AG04449 (cell line): ENCODE data around the gene DMD.

Experiments used
- CTCF ChIA-PET: fragments of 350-600 bp; formaldehyde crosslinking; extraction: SDS; loops from one replicate; lab custom pipeline; 2021; ENCODE audit warnings: antibody characterized with exemption; lab: Yijun Ruan, JAX
- POLR2A ChIA-PET: fragments of 400-600, 350-600 bp; formaldehyde crosslinking; extraction: SDS; loops from one replicate; lab custom pipeline; 2020; ENCODE audit warnings: antibody characterized with exemption, inconsistent platforms; lab: Yijun Ruan, JAX
- DNase-seq: peaks from one replicate; pipeline ENCODE4 v3.0.0-alpha.2; 2010; ENCODE audit warnings: low read depth, low spot score
- H3K4me3 ChIP-seq: 2 replicates; pipeline ENCODE4 v1.5.1; 2011; ENCODE audit warnings: low read depth, mild to moderate bottlenecking, control low read depth, low read length
- TF ChIP-seq, protein P1 (sequence below): IDR thresholded peaks from one replicate; pipeline ENCODE4 v1.5.1; 2011; ENCODE audit warnings: mild to moderate bottlenecking, moderate library complexity, low read length, control low read depth, inconsistent platforms; ENCODE audit not compliant: insufficient read depth; ENCODE audit errors: missing control alignments

The DMD gene

GRCh38 chrX:31117266-31117665 is 2094.1 kb downstream of the DMD start:
- ChIA-PET POLR2A (no interaction called here), CTCF (no interaction called here)
- no peak overlapping the region for H3K4me3 ChIP-seq
- DNase-seq = no peak
- TF ChIP-seq, protein P1, sequence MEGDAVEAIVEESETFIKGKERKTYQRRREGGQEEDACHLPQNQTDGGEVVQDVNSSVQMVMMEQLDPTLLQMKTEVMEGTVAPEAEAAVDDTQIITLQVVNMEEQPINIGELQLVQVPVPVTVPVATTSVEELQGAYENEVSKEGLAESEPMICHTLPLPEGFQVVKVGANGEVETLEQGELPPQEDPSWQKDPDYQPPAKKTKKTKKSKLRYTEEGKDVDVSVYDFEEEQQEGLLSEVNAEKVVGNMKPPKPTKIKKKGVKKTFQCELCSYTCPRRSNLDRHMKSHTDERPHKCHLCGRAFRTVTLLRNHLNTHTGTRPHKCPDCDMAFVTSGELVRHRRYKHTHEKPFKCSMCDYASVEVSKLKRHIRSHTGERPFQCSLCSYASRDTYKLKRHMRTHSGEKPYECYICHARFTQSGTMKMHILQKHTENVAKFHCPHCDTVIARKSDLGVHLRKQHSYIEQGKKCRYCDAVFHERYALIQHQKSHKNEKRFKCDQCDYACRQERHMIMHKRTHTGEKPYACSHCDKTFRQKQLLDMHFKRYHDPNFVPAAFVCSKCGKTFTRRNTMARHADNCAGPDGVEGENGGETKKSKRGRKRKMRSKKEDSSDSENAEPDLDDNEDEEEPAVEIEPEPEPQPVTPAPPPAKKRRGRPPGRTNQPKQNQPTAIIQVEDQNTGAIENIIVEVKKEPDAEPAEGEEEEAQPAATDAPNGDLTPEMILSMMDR = no peak

- CTCF ChIA-PET = no interaction called here
- TF ChIP-seq, protein P1 = no peak
- POLR2A ChIA-PET = no interaction called here
- H3K4me3 ChIP-seq = no peak overlapping the region
- no peak for DNase-seq
These were observed 2096.0 kb downstream of the DMD start for GRCh38 chrX:31115398-31115797.

DNA sequence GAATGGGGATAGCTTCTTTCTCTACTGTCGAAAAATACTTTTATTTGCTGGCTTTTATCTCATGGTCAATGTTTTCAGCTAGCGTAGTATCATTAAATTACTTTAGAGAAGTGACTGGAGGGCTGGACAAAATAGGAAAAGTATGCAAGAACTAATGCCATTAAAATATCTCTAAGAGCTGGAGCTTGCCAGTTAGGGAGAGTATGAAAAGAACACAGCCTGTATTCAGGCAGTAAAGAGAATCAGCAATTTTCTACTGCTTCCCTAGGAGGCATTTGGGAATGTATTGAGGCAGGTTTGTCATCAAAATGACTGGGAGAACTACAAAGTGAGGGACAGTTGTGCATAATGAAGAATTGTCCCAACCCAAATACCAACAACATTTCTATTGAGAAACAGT is 2096.5 kb downstream of the DMD start:
- TF ChIP-seq, protein P1 = no peak
- DNase-seq = no peak

GRCh38 chrX:31112226-31112999 is 2098.9 kb downstream of the DMD start:
- ChIA-PET CTCF (no interaction called here), POLR2A (no interaction called here)
- H3K4me3 ChIP-seq = no peak overlapping the region
- no peak for DNase-seq
- TF ChIP-seq, protein P1 = no peak

More for the DNA sequence above, 2096.5 kb downstream of the DMD start:
- ChIA-PET POLR2A (no interaction called here), CTCF (no interaction called here)
- no peak overlapping the region for H3K4me3 ChIP-seq

- TF ChIP-seq, protein P1 = no peak
- ChIA-PET CTCF (no interaction called here), POLR2A (no interaction called here)
- H3K4me3 ChIP-seq = no peak overlapping the region
- no peak for DNase-seq
These were observed 2100.7 kb downstream of the DMD start for GRCh38 chrX:31110657-31111056.

- TF ChIP-seq, protein P1 = no peak
- DNase-seq = no peak
- ChIA-PET CTCF (no interaction called here), POLR2A (no interaction called here)
- H3K4me3 ChIP-seq = no peak overlapping the region
These were observed 2111.7 kb downstream of the DMD start for GRCh38 chrX:31099536-31100090.
